ENCODE measurements around the gene ZSCAN26.
"Not testable (repeated sequence)": the region's sequence is repeated elsewhere in the genome, so short reads cannot be mapped to it uniquely, and the experiment has no call there.

Gene ZSCAN26

DNA sequence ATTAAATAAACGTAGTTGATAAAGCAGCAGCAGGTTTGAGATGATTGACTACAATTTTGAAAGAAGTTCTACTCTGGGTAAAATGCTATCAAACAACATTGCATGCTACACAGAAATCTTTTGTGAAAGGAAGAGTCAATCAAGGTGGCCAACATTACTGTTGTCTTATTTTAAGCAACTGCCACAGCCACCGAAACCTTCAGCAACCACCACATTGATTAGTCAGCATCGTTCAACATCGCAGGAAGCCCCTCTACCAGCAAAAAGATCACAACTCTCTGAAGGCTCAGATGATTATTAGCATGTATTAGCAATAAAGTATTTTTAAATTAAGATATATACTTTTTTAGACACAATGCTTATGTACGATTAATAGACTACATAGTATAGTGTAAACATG, 28.4 kb downstream of the ZSCAN26 start:
- no peak overlapping the region for H3K27ac ChIP-seq (ENCODE audit: low read depth, low read length)
- no peak overlapping the region for H3K4me2 ChIP-seq (ENCODE audit: low read length)

GRCh38 chr6:28296520-28297060, 29.6 kb downstream of the ZSCAN26 start:
- H3K9me3 ChIP-seq (ENCODE audit: control insufficient read depth, insufficient read depth, low read length): no peaks in the 10 kb centered on the region
- H3K4me3 ChIP-seq (ENCODE audit: low read length): no peak overlapping the region
- no peak overlapping the region for H3K27ac ChIP-seq (ENCODE audit: low read depth, low read length)
- no peaks in the 10 kb centered on the region for H3K79me2 ChIP-seq (ENCODE audit: control insufficient read depth, low read length)
- H4K20me1 ChIP-seq (ENCODE audit: control insufficient read depth, insufficient read depth, low read depth, low read length): no peaks in the 10 kb centered on the region
- H3K36me3 ChIP-seq (ENCODE audit: control insufficient read depth, low read length): peaks cover 4% of the 10 kb centered on the region; the same call in 1 of the 2 replicates
- no peaks in the 10 kb centered on the region for H3K27me3 ChIP-seq (ENCODE audit: control insufficient read depth, low read length)
- no peaks in the 10 kb centered on the region for H3K9me2 ChIP-seq (replicated peaks; ENCODE audit: control insufficient read depth, low read length)
- H3F3A ChIP-seq (ENCODE audit: control insufficient read depth, insufficient read depth): no peaks in the 10 kb centered on the region
- TF ChIP-seq, protein P1, sequence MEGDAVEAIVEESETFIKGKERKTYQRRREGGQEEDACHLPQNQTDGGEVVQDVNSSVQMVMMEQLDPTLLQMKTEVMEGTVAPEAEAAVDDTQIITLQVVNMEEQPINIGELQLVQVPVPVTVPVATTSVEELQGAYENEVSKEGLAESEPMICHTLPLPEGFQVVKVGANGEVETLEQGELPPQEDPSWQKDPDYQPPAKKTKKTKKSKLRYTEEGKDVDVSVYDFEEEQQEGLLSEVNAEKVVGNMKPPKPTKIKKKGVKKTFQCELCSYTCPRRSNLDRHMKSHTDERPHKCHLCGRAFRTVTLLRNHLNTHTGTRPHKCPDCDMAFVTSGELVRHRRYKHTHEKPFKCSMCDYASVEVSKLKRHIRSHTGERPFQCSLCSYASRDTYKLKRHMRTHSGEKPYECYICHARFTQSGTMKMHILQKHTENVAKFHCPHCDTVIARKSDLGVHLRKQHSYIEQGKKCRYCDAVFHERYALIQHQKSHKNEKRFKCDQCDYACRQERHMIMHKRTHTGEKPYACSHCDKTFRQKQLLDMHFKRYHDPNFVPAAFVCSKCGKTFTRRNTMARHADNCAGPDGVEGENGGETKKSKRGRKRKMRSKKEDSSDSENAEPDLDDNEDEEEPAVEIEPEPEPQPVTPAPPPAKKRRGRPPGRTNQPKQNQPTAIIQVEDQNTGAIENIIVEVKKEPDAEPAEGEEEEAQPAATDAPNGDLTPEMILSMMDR (IDR thresholded peaks at IDR 0.05; ENCODE audit: low read depth, low read length, poor library complexity, severe bottlenecking): no peak
- TF ChIP-seq EZH2phosphoT487 (IDR thresholded peaks at IDR 0.05; ENCODE audit: borderline replicate concordance, low read length): no peak
- no peaks in the 10 kb centered on the region for H3K4me1 ChIP-seq (ENCODE audit: control insufficient read depth, low read length)
- no peak overlapping the region for H3K4me2 ChIP-seq (ENCODE audit: low read length)

More for the DNA sequence above, 28.4 kb downstream of the ZSCAN26 start:
- Histone ChIP-seq H3K36me3 (ENCODE audit: control insufficient read depth, low read length) (peaks cover 1% of the 10 kb centered on the region), H3K9me3 (ENCODE audit: control insufficient read depth, insufficient read depth, low read length) (no peaks in the 10 kb centered on the region), H4K20me1 (ENCODE audit: control insufficient read depth, insufficient read depth, low read depth, low read length) (no peaks in the 10 kb centered on the region), H3F3A (ENCODE audit: control insufficient read depth, insufficient read depth) (no peaks in the 10 kb centered on the region), H3K4me1 (ENCODE audit: control insufficient read depth, low read length) (no peaks in the 10 kb centered on the region), H3K9me2 (replicated peaks; ENCODE audit: control insufficient read depth, low read length) (no peaks in the 10 kb centered on the region), H3K4me3 (ENCODE audit: low read length) (no peak overlapping the region), H3K27me3 (ENCODE audit: control insufficient read depth, low read length) (no peaks in the 10 kb centered on the region), H3K79me2 (ENCODE audit: control insufficient read depth, low read length) (no peaks in the 10 kb centered on the region)
- TF ChIP-seq, protein P1 (IDR thresholded peaks at IDR 0.05; ENCODE audit: low read depth, low read length, poor library complexity, severe bottlenecking): no peak
- TF ChIP-seq EZH2phosphoT487 (IDR thresholded peaks at IDR 0.05; ENCODE audit: borderline replicate concordance, low read length): no peak

DNA sequence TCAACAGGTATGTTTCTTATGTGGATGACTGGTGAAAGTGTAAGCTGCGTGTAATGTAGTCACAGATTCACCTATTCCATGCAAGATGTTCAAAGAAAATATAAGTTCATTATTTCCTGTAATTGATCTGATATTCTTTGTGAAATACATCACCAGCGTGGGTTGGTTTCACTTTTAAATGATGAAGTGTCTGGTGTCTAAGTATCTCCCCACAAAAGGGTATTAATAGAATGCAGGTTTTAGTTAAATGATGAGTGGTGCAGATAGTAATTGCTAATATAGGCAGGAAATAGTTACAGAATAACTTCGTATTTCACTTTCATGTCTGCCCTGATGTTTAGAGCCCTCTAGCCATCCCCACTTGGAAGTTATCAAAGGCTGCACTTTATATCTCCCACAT, 36.6 kb downstream of the ZSCAN26 start:
- Histone ChIP-seq H3K4me3 (ENCODE audit: low read length) (no peak overlapping the region), H3K4me2 (ENCODE audit: low read length) (no peak overlapping the region), H3K9me2 (replicated peaks; ENCODE audit: control insufficient read depth, low read length) (no peaks in the 10 kb centered on the region), H3K27me3 (ENCODE audit: control insufficient read depth, low read length) (no peaks in the 10 kb centered on the region), H3K36me3 (ENCODE audit: control insufficient read depth, low read length) (peaks cover 4% of the 10 kb centered on the region; the same call in 1 of the 2 replicates), H3K79me2 (ENCODE audit: control insufficient read depth, low read length) (no peaks in the 10 kb centered on the region), H3K4me1 (ENCODE audit: control insufficient read depth, low read length) (no peaks in the 10 kb centered on the region), H3F3A (ENCODE audit: control insufficient read depth, insufficient read depth) (no peaks in the 10 kb centered on the region), H4K20me1 (ENCODE audit: control insufficient read depth, insufficient read depth, low read depth, low read length) (no peaks in the 10 kb centered on the region), H3K27ac (ENCODE audit: low read depth, low read length) (no peak overlapping the region), H3K9me3 (ENCODE audit: control insufficient read depth, insufficient read depth, low read length) (no peaks in the 10 kb centered on the region)
- TF ChIP-seq, protein P1 (IDR thresholded peaks at IDR 0.05; ENCODE audit: low read depth, low read length, poor library complexity, severe bottlenecking): no peak
- no peak for TF ChIP-seq EZH2phosphoT487 (IDR thresholded peaks at IDR 0.05; ENCODE audit: borderline replicate concordance, low read length)

- H3K27me3 ChIP-seq (ENCODE audit: control insufficient read depth, low read length); H3K4me2 ChIP-seq (ENCODE audit: low read length); H3F3A ChIP-seq (ENCODE audit: control insufficient read depth, insufficient read depth); H3K9me2 ChIP-seq (replicated peaks; ENCODE audit: control insufficient read depth, low read length); H3K79me2 ChIP-seq (ENCODE audit: control insufficient read depth, low read length); H3K4me3 ChIP-seq (ENCODE audit: low read length); H3K36me3 ChIP-seq (ENCODE audit: control insufficient read depth, low read length); H3K27ac ChIP-seq (ENCODE audit: low read depth, low read length); H4K20me1 ChIP-seq (ENCODE audit: control insufficient read depth, insufficient read depth, low read depth, low read length); H3K9me3 ChIP-seq (ENCODE audit: control insufficient read depth, insufficient read depth, low read length); H3K4me1 ChIP-seq (ENCODE audit: control insufficient read depth, low read length): not testable (repeated sequence)
Observed at GRCh38 chr6:28306363-28306762, 39.4 kb downstream of the ZSCAN26 start.

All from DOHH2 (cell line).